Keratinocyte (primary cell): ENCODE data around the gene FUCA2.
"Not testable (repeated sequence)": the region's sequence is repeated elsewhere in the genome, so short reads cannot be mapped to it uniquely, and the experiment has no call there.

Experiments used
- CTCF ChIP-seq, 3 experiments: IDR thresholded peaks in 1 of 3; conservative IDR thresholded peaks in 1 of 3; optimal IDR thresholded peaks in 1 of 3; 2 replicates in 2 of 3; 3 replicates in 1 of 3; pipeline versions ENCODE3 to v1.5.1; 2011; ENCODE audit warnings: low read length in 3 of 3, mild to moderate bottlenecking in 3 of 3, moderate library complexity in 2 of 3, control low read depth in 1 of 3, inconsistent platforms in 1 of 3; ENCODE audit not compliant: insufficient read depth in 2 of 3; ENCODE audit errors: extremely low read depth in 1 of 3
- EZH2 ChIP-seq: IDR thresholded peaks from one replicate; pipeline ENCODE4 v1.6.1; 2012; ENCODE audit warnings: inconsistent platforms, mild to moderate bottlenecking, low read length, moderate library complexity

- not testable (repeated sequence) for TF ChIP-seq EZH2; CTCF (optimal IDR thresholded peaks at IDR 0.05 in 1 of 3, IDR thresholded peaks at IDR 0.05 in 1 of 3, conservative IDR thresholded peaks at IDR 0.05 in 1 of 3; ENCODE audit: extremely low read depth in 1 of 3, insufficient read depth in 2 of 3, low read length in 3 of 3)
These were observed 42.7 kb downstream of the FUCA2 start for GRCh38 chr6:143468823-143469222.
